RWPE1 (cell line): ENCODE results near the gene GPR152.

Experiments
- CTCF ChIA-PET: fragments of 350-600 bp; sonication (Branson Sonifier 250); formaldehyde crosslinking; extraction: SDS; loops from one replicate; lab custom pipeline; 2021; lab: Yijun Ruan, JAX
- POLR2A ChIA-PET: fragments of 400-600 bp; formaldehyde crosslinking; extraction: SDS; loops from one replicate; lab custom pipeline; 2020; ENCODE audit warnings: antibody characterized with exemption; ENCODE audit not compliant: low non-redundant PET; lab: Yijun Ruan, JAX
- DNase-seq: peaks from one replicate; pipeline ENCODE4 v3.0.0; 2012; ENCODE audit warnings: low spot score
- H3K27ac ChIP-seq: fragments of 450-650 bp; 2 replicates; pipeline ENCODE4 v1.5.1; 2017
- TF ChIP-seq, protein P1 (sequence below): fragments of 450-650 bp; conservative IDR thresholded peaks from 2 replicates; pipeline ENCODE4 v1.5.1; 2017; ENCODE audit warnings: low read depth, mild to moderate bottlenecking

GPR152 gene

DNA sequence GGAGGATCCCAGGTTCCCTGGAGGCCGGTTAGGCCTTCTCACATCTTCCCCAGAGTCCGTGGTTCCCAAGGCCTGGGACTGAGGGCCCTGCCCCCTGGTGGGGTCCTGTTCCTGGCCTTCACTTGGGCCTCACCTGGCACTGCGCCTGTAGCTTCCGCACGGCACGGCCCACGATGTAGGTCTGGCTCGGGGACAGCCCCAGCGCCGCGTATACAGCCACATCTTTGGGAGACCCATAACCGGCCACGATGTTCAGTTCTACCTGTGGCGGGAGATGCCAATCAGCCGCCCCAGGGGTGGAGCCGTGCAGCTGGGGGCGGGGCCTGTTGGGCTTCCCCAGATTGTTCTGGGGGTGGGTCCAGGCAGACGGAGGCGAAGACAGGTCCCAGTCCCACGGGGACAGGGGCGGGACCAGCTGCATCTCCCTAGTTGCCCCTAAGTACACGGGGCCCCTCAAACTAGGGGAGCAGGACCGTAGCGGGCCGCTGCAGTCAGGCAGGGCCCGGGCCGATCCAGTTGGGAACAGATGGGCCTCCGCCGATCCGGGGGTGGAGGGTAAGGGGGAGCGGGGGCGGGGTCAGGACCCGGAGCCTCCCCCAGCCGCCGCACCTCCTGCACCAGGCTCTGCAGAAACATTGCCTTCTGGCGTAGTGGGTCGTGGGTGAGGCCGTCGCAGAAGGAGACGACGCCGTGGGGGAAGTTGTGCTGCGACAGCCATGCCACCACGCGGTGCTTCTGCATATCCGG lies 40.4 kb upstream of the GPR152 start:
- ChIA-PET CTCF (no interaction called here), POLR2A (interaction anchor here (0.7 kb wide), 1 partner anchor 138 kb away, joined by 3 read pairs; no protein-coding TSS in a partner anchor)
- no peak for DNase-seq
- H3K27ac ChIP-seq: peak overlapping the region; percentile 3; the same call in 1 of the 2 replicates
- TF ChIP-seq, protein P1, sequence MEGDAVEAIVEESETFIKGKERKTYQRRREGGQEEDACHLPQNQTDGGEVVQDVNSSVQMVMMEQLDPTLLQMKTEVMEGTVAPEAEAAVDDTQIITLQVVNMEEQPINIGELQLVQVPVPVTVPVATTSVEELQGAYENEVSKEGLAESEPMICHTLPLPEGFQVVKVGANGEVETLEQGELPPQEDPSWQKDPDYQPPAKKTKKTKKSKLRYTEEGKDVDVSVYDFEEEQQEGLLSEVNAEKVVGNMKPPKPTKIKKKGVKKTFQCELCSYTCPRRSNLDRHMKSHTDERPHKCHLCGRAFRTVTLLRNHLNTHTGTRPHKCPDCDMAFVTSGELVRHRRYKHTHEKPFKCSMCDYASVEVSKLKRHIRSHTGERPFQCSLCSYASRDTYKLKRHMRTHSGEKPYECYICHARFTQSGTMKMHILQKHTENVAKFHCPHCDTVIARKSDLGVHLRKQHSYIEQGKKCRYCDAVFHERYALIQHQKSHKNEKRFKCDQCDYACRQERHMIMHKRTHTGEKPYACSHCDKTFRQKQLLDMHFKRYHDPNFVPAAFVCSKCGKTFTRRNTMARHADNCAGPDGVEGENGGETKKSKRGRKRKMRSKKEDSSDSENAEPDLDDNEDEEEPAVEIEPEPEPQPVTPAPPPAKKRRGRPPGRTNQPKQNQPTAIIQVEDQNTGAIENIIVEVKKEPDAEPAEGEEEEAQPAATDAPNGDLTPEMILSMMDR: no peak

DNA sequence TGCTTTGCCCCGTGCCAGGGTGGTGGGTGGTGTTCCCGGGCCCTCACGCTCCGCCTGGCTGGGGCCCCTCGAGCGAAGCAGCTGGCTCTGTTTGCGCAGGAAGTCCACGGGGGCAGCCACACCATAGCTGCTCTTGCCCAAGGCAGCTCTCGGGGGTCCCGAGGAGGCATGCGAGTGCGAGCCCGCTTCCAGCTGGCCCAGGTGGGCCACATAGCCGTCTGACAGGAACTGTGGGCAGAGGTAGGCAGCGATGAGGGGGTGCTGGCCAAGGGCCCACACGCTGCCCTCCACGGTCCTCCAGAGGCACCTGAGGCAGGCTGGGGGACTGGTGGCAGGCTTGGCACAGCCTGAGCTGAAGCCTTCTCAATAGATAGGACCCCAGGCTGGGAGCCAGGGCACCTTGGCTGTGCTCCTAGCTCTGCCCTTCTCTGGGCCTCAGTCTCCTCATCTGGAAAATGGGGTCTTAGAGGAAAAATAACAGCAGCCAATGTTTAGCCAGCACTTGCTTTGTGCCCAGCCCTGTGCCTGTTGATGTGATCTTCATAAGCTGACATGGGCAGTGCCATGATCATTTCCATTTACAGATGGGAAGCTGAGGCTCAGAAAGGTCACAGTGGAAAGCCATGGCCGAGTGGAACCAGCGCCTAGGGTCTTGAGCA lies 39.7 kb upstream of the GPR152 start:
- DNase-seq: no peak
- POLR2A ChIA-PET: interaction anchor here (0.7 kb wide), 1 partner anchor 138 kb away, joined by 3 read pairs; no protein-coding TSS in a partner anchor
- TF ChIP-seq, protein P1: no peak
- CTCF ChIA-PET: no interaction called here
- H3K27ac ChIP-seq: peak overlapping the region; percentile 55

DNA sequence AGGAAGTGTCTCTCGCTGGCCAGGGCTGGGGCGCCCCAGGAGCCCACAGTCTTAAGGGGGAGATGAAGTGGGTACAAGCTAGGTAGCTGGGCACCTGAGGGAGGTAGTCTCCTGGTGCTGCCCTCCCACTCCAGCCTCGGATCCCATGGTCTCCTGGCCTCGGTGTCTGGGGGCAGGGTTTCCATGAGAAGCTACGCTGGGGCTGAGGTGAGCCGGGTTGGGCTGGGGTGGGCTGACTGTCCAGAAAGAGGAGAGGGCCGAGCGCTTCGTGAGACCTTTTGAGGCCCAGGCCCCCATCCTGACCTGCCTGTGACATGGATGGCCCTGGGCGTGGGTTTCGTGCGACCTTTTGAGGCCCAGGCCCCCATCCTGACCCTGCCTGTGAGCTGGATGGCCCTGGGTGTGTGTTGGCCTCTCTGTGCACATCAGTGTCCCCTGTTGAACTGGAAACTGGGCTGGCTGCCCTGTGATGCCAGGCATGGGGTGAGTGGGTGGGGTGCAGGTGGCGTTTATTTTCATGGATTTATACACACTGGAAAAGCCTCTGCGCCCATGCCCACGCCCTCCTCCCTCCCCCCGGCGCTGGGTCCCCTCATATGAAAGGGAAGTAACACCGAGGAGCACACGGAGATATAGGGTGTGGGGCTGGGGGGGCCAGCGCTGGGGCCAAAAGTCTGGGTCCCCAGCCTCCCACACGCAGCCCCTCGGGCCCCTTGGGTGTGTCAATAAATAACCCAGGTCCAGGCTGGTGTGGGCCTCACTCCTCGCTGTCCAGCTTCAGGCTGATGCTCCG lies 38.9 kb upstream of the GPR152 start:
- H3K27ac ChIP-seq: peak overlapping the region; percentile 55
- TF ChIP-seq, protein P1: no peak
- ChIA-PET CTCF (interaction anchor here (0.8 kb wide), 1 partner anchor 90 kb away, joined by 3 read pairs; the partner anchor contains the start of gene PPP1CA), POLR2A (no interaction called here)
- no peak for DNase-seq

DNA sequence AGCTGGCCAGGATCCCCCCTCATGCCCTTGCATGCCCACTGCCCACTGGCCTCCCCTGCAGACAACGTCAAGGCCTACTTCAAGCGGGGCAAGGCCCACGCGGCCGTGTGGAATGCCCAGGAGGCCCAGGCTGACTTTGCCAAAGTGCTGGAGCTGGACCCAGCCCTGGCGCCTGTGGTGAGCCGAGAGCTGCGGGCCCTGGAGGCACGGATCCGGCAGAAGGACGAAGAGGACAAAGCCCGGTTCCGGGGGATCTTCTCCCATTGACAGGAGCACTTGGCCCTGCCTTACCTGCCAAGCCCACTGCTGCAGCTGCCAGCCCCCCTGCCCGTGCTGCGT lies 38.2 kb upstream of the GPR152 start:
- peak overlapping the region; percentile 55 for H3K27ac ChIP-seq
- TF ChIP-seq, protein P1: no peak
- DNase-seq: no peak
- ChIA-PET POLR2A (interaction anchor here (0.7 kb wide), 1 partner anchor 24 kb away, joined by 3 read pairs; no protein-coding TSS in a partner anchor), CTCF (interaction anchor here (0.6 kb wide), 1 partner anchor 17 kb away, joined by 3 read pairs; the partner anchor contains the start of gene CDK2AP2)

DNA sequence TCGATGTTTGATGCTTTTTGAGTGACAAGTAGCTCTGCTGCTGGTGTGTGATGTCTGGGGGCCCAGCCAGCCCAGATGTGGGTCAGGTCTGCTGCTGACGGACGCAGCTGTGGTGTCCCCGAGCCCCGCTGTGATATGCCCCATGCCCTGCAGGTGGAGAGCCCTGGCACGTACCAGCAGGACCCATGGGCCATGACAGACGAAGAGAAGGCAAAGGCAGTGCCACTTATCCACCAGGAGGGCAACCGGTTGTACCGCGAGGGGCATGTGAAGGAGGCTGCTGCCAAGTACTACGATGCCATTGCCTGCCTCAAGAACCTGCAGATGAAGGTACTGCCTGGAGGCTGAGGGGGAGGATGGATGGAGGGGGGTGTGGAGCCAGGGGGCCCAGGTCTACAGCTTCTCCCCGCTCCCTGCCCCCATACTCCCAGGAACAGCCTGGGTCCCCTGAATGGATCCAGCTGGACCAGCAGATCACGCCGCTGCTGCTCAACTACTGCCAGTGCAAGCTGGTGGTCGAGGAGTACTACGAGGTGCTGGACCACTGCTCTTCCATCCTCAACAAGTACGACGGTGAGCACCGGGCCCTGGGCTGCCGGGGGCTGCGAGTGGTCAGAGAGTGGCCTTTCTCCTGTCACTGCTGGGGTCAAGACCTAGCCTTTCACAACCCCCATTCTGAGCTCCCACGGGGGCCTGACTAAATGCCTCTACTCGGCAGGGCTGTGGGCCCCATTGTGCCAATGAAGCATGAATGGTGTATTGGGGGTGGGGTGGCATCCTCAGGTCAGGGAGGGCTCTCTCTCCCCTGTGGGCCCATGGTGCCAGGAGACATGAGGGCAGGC lies 37.6 kb upstream of the GPR152 start:
- DNase-seq: no peak
- POLR2A ChIA-PET: interaction anchor here (0.7 kb wide), 1 partner anchor 23 kb away, joined by 3 read pairs; no protein-coding TSS in a partner anchor
- H3K27ac ChIP-seq: peak overlapping the region; percentile 55
- TF ChIP-seq, protein P1: no peak
- CTCF ChIA-PET: interaction anchor here (0.6 to 0.7 kb wide), 3 partner anchors 10 to 125 kb away, joined by 3 read pairs; partner anchors contain the start of gene CDK2AP2
